DMS 273 (cell line): Measurements from ENCODE around the gene EFCAB8.
A peak's percentile ranks its signal among the peaks of the same experiment; 100 is the strongest.
"Not testable (repeated sequence)": the region's sequence is repeated elsewhere in the genome, so short reads cannot be mapped to it uniquely, and the experiment has no call there.

Experiments
- DNase-seq: peaks from one replicate; lab custom pipeline; 2025; ENCODE audit not compliant: unreplicated experiment; lab: John Stamatoyannopoulos, UW

EFCAB8 gene

DNA sequence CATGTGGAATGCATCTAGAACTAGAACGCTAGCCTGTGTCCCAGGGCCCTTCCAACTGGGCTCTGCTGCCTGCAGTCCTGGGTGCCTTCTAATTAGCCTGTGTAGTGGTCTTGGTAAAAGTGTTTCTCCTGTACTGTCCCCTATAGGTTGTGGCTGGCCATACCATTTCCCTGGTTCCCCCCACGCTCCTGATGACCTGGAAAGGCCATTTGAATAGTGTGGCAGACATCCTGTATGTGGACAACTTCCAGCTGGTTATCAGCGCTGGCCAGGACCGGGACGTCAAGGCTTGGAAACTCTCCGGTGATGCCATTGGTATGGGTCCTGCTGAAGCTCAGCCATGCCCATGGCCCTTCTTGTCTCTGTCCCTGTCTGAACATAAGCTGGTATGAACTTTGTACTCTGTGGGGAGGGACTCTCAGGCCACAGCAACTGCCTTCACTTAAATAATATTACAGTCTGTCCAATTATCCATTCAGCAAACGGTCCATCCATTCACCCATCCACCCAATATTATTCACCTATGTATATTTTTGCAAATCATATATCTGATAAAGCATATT is 84.8 kb downstream of the EFCAB8 start:
- no peak for DNase-seq

DNA sequence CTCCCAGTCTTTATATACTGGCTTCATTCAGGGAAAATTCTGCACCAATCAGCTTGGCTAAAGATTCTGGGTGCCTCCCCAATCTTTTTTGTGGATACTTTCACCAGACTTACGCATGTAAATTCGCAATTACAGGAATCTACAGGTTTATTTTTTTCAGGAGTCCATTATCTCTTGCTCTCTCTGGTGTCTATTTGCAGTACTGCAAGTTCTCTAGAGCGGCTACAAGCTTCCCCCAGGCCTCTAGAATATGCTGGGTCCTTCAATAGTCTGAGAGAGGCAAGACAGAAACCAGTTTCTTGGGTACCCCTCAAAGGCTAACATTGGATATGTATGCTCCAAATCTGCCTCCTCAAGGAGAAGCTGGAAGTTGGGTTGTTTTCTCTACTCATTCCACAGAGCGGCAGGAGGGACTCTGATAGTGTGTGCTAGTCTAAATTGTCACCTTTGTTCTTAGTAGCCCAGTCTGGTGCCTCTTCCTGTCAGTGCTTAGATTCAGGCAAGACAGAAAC is 87.0 kb downstream of the EFCAB8 start:
- peak; percentile 28 for DNase-seq

DNA sequence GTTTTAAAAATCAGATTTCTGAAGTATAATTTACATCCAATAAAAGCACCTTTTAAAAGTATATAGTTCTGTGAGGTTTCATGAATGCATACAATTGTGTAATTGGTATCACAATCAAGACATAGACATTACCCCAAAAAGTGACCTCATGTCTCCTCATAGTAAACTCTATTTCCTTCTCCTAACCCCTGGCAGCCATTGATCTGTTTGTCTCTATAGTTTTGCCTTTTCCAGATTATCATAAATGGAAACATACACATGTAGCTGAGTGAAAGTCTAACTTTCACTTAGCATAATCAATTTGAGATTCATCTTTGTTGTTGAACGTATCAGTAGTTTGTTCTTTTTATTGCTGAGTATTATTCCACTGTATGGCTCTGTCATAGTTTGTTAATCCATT is 87.9 kb downstream of the EFCAB8 start:
- DNase-seq: no peak

DNA sequence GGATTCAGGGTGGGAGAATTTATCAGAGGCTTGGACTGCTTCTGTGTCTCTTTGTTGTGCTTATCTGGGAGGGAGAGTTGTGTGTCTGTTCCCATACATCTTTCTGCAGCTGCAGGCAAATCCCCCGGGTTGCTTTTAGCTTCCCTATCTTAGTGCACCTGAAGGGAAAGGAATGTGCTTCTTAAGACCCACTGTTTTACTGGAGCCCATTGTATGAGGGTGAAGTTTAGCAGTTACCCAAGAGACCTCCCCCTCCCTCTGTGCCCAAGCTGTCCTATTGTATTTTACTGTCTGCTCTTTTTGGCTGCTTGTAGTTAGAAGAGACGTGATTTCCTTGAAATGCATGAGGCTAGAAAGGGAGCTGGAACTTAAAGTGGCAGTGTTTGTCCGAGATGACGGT is 91.8 kb downstream of the EFCAB8 start:
- DNase-seq: not testable (repeated sequence)

DNA sequence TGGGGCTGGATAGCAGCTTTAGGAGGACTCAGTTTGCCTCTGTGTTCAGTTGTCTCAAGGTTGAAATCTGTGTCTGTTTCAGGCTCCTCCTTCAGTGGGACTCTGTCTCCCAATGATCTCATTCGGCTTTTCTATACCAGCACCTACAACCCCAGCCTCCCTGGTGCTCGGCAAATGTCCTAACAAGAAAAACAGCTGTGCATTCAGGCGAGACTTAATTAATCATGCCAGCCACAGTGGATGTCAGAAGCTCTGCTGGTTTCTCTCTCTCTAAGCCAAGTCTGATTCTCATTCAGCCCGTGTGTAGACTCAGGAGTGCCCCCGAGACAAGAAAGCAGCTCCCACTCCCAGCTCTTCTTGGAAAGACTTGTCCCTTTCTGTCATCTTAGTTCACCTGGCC is 98.7 kb downstream of the EFCAB8 start:
- DNase-seq: no peak

DNA sequence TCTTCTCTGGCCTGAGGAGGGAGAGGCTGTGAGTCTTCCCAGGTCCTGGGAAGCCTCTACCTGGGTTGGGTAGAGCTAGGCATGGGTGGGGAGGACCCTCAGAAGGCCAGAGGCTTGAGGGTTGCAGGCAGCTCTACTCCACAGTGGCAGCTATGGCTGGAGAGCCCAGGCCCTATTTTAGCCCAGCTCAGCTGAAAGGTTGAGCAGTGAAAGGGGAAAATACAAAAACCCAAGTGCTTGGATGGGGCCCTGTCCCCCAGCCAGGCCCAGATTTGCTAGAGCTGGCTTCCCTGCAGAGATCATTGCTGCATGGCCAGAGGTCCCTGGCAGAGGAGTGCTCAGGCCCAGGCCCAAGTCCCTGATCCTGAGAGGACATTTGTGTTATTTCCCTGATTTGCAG is 99.9 kb downstream of the EFCAB8 start:
- no peak for DNase-seq

DNA sequence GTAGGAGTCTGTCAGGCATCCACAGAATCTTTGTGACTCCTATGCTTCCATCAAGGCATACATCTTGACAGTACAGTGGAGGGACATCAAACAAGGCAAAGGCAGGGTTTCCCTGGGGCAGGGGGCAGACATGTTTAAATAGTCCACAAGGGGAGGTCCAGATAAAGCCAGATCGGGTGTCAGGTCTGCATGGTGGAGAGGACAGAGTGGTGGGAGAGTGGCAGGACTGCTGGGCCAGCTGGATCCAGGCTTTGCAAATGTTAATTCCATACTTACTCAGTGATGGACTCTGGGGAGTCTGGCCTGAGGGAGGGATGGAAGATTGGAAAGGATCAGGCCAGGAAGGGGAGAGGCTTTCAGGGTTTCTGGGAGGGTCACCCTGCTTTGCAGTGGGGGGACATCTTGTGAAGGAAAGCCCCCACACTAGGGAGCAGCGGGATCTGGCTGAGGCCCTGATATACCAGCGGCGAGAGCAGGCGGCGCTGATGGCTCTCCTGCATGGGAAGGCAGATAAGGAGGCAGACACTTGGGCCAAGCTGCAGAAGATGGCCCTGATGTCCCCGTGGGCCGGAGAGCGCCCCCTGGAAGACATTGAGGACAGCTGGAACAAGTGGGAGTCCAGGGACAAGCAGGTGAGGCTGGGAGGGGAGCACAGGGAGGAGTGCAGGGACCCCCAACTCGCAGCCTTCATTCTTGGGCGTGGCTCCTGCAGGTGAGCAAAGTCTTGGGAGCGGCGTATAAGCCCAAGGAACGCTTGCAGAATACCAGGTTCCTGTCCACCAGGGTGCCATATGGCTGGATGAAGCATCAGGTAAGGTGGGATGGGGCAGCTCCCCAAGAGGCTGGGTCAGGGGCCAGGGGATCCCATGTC is 100.9 kb downstream of the EFCAB8 start:
- no peak for DNase-seq

DNA sequence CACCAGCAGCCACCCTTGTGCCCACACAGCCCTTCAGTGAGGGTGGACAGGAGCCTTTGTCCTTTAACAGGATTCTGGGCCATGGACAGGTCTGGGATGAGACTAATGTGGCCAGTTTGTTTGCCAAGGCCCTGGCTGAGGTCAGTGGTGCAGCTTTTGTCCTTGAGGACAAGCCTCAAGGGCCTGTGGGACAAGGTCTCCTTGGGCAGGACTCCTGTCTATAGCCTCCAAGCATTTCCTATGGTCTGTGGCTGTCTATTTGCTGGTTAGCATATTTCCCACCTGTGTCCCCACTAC is 101.4 kb downstream of the EFCAB8 start:
- DNase-seq: no peak

DNA sequence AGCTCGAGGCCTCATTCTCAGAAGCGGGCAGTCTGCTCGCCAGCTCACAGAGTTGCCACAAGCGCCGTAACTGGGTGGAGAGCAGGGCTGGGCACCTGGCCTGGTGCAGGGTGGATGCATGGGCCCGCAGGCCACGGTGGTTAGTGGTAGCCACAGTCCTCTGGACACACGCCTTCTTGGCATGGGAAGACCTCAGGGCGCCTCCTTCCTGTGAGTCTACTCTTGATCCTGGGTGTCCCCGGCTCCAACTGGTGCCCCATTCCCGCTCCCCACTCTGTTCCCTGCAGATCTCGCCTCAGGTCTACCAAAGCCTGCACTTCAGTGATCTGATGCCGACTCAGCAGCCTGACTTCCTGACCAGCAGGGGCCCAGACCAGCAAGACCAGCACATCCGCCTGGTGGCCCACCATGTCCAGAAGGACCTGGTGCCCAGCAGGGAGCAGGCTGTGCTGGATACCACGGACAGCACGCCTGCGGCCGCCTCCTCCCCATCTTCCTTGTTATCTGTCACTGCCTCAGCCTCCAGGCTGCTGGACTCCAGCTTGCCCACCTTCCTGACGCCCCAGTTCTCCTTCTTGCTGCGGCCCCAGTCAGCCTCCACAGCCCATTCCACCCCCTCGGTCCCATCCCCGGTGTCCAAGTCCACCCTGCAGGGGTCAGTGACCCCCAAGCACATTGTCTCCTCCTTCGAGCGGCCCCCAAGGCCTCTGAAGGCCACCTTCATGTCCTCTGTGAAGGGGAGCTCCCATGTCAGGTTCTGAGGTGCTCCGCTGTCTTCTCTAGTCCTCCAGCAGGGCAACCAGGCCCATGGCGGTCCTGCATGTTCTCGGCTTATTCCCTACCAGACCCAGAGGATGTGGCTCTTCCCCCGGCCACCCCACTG is 102.4 kb downstream of the EFCAB8 start:
- no peak for DNase-seq

DNA sequence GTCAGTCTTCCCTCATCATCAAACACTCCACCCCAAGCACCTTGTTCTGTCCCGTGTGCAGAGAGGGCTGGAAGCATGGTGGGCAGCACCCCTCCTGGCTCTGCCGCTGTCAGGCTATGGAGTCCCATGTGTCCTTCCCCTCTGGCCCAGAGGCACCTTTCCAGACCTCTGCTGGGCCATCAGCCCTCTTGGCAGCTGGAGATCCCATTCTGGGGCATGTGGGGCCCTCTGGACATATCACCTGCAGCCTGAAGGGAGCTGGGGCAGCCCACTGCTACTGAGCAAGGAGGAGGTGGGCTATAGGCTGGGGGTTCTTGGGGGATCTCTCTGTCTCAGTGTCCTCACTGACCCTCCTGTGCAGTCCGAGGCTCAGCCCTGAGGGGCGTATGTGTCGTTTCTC is 103.3 kb downstream of the EFCAB8 start:
- no peak for DNase-seq

DNA sequence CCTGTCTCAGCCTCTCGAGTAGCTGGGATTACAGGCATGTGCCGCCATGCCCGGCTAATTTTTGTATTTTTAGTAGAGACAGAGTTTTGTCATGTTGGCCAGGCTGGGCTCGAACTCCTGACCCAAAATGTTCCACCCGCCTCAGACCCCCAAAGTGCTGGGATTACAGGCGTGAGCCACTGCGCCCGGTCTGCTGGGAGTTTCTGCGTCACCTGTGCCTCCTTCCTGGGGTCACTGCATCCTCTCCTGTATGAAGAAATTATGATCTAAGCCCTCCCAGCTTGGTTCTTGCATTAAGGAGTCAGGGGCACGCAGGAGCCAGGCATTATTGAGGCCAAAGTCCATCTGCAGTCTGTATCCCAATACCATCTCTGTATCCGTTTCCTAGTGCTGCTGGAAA is 103.9 kb downstream of the EFCAB8 start:
- DNase-seq: not testable (repeated sequence)

DNA sequence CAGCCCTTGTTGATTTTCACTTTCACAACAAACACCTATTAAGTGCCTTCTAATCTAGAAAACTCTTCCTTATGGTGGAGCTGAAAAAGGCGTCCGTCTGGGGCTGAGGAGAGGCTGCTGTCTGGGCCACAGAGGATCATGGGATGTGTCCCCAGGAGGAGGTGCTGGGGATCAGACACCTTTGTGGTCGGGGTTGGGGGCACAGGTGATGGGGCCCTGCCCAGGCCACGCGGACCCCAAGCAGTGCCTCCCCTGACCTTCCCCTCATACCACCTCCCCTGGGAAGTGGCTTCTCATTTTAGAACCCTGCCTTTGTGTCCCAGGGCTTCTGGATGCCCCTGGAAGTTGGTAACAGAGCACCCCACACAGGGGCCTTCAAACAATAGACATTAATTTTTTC is 104.5 kb downstream of the EFCAB8 start:
- DNase-seq: no peak

DNA sequence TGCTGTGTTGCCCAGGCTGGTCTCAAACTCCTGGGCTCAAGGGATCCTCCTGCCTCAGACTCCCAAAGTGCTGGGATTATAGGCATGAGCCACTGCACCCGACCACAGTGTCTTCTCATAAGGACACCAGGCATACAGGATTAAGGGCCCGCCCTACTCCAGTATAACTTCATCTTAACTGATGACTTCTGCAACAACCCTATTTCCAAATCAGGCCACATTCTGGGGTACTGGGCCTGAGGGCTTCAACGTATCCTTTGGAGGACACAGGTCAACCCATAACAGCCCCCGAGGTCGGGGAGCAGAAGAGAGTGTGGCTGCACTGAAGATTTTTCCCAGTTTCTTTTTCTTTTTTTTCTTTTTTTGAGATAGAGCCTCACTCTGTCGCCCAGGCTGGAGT is 105.9 kb downstream of the EFCAB8 start:
- DNase-seq: no peak

DNA sequence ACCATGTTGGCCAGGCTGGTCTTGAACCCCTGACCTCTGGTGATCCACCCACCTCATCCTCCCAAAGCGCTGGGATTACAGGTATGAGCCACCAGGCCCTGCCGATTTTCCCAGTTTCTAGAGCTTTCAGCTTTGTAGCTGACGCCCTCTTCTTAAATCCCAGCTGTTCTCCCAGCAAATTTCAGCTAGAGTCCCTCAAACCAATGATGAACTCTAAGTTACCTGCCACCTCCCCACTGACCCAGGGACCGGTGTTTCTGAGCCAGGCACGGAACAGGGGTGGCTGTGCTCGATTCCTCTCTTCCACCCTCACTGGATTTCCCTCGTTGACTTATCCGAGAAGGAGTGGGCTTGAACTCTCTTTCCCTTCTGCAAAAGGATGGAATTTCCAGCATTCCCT is 106.4 kb downstream of the EFCAB8 start:
- DNase-seq: no peak

DNA sequence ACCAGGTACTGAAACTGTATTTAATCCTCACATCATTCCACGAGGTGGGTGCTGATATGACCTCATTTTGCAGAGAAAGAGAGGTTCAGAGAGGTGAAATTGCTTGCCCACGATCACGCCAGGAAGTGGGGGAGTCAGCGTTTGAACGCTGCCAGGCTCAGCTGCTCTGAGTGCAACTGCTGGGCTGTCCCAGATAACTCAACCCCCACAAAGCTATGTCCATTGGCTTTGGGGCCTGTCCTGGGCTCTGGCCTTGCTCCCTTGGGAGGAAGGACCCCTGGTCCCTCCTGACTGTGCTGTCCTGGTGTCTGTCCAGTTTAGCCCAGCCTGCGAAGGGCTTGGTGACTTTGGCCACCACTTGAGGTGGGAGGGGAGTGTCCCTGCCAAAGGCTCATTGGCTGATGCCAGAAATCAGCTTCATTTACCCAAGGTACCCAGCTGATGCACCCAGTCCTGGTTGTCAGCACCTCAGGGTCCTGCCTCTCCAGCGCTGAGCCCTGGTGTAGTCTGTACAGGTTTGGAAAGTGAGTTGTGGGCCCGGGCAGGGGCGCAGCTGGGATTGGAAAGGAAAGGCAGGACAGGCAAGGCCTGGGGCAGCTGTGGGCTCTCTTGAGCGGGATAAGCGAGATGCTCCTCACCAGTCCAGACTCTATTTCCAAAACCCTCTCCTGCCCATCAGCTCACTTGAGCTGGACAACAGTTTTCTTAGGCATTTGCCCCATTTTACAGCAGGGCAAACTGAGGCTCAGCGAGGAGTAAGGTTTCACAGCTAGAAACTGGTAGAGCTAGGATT is 107.1 kb downstream of the EFCAB8 start:
- no peak for DNase-seq

DNA sequence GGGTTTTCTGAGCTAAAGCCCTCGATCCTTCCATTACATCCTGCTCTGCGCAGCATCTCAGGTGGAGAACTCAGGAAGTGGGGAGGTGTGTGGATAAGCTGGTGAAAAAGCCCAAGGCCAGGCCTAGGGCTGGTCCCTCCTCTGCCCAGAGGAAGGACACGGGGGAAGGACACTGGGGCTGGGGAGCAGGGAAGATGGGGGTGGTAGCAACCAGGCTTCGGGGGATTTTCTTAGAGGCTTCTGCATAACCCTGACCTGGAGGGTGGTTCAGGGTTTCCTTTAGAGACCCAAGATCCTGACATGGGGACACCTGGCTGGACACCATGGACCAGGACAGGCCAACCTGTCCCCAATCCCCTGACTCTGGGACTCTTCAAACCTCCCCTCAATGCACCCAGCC is 107.7 kb downstream of the EFCAB8 start:
- DNase-seq: no peak

DNA sequence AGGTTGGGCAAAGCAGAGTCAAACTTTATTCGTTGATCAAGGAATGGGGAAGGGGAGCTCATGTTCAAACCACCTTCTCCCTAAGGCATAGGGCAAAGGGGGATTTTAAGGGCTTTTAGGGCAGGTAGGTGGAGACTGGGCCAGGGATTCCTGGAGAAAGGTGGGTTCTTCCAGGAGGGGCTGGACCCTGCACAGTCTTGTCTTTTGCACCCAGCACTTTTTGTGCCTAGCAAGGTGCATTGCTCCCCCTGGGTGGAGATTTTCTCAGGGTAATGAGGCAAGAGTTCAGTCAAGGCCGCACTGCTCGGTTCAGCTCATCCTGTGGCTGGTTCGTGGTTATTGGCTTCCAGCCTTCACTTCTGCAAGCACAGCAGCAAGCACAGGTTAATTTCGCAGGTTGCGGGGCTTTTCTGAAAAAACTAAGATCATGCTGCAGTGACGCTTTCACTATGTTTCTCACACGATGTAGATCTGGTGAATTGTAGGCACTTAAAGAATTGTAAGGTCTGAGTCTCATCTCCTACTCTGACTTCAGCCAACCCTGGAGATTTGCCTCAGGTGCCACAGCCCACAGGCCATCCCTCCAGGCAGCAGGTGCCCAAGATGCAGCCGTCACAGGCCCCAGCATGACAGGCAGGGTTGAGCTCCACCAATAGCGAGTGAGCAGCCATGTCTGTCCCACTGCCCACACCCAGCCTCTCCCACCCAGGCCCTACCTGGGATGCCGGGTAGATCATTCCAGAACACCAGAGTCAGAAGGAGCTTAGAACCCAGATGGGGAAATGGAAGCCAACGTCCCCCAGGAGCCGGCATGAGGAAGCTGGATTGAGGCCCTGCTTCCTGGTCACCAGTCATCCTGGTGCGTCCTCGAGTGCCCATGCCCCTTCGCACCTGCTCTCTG is 108.4 kb downstream of the EFCAB8 start:
- DNase-seq: no peak

DNA sequence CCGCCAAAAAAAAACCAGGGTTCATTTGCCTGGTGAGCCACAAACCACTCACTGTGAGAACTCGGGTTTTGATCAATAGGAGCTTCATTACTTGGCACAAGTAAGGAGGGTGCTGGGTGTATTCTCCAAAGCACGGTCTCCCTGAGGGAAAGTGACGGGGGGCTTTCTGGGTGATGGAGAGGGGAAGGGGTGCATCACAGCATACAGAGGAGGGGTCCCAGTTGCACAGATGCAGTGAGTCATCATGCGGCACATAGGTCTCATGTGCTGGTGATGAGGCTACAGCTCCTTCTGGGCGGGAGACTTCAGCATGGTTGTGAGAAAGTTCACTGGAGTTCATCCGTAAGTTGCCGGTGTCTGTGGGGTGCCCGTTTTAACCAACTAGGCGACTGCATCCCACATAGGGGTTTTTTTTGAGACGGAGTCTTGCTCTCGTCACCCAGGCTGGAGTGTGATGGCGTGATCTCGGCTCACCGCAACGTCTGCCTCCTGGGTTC is 109.3 kb downstream of the EFCAB8 start:
- DNase-seq: no peak

DNA sequence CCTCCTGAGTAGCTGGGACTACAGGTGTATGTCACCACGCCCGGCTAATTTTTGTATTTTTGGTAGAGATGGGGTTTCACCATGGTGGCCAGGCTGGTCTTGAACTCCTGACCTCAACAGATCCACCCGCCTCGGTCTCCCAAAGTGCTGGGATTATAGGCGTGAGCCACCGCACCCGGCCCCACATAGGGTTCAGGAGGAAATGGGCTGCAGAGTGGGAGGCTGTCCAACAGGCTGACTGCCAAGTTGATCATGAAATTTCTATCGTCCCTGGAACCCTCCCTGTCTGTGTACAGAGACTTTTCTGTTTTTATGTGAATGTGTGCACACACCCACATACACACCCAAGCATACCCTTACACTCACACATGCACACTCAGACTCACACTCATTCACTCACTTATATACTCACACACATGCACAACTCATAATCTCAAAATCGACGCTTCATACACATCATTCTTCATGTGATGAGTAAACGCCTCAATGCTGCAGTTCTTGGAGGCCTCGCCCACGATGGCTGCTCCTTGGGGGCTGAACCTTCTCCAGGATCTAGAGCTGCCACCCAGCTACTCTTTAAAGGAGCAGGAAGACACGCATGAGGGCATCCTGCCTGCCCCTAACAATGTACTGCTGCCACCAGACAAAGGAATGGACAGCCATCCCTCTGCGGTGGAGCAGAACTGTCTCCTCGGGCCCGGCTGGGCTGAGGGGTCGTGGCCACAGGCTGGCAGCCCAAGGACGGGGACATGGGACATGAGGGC is 109.9 kb downstream of the EFCAB8 start:
- DNase-seq: no peak
